ENCODE results near the gene MEIOSIN.
A peak's percentile ranks its signal among the peaks of the same experiment; 100 is the strongest.

Gene MEIOSIN

DNA sequence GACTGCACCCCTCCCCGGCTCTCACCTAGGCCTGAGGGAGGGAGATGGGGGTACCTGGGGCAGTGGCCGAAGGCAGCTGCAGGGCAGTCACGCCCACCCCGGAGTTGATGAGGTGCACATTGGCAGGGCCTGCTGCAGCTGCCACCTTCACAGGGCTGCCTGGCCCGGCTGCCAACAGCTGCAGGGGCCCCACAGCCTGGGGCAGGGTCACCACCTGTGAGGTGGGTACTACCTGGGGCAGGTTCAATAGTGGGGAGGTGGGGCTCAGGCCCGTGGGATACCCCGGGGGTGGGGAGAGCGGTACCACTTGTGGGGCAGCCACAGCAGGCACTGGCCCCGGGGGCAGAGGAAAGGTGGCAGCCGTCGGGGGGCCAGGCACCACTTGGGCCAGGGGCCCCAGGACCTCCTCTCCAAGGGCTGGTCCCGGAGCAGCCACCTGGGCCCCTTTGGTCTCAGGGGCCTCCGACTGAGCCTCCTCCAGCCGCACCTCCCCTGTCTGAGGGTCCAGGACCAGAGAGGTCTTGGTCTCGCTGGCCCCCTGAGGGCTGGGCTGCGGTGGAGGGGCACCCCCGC is 33.1 kb downstream of the MEIOSIN start:
- no peak for FAIRE-seq

DNA sequence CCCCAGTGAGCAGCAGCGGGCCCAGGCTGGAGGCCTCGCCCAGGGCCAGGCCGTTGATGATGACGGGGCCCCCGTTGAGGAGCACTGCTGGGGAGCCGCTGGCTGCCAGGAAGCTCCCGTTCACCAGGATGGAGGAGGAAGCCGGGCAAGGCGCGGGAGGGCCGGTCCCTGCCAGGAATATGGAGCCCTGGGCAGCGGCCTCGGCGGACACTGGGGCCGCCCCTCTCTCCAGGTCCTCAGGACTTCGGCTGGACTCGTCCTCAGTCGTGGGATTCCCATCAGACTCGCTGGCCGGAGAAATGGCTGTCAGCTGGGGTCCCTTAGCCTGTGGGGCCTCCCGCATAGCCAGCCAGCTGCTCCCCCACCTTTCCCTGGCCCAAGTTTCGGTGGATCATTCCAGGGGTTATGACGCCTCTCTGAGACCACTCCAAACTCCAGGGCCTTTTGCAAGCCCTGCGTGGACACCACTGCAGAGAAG is 33.7 kb downstream of the MEIOSIN start:
- FAIRE-seq, result no peak

DNA sequence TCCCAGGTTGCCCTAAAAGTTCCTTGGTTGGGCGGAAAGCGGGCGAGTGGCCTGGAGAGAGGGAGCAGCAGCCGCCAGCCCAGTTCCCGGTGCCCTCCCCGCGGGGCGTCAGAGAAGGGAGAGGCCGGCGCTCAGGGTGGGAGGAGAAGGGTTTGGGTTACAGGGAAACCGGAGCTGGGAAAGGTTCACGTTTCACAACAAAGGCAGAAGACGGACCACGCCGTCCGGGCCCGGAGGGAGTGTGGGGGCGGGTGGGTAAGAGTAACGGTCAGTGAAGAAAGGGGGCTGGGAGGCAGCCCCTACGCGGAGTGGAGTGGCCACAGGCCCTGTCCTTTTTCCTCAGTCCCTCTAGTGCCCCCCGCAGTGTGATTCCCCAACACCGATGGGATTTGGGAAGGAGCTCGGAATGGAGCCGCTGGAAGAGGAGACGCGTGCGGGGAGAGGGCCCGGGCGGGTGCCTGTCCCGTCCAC is 34.2 kb downstream of the MEIOSIN start:
- FAIRE-seq, result no peak

DNA sequence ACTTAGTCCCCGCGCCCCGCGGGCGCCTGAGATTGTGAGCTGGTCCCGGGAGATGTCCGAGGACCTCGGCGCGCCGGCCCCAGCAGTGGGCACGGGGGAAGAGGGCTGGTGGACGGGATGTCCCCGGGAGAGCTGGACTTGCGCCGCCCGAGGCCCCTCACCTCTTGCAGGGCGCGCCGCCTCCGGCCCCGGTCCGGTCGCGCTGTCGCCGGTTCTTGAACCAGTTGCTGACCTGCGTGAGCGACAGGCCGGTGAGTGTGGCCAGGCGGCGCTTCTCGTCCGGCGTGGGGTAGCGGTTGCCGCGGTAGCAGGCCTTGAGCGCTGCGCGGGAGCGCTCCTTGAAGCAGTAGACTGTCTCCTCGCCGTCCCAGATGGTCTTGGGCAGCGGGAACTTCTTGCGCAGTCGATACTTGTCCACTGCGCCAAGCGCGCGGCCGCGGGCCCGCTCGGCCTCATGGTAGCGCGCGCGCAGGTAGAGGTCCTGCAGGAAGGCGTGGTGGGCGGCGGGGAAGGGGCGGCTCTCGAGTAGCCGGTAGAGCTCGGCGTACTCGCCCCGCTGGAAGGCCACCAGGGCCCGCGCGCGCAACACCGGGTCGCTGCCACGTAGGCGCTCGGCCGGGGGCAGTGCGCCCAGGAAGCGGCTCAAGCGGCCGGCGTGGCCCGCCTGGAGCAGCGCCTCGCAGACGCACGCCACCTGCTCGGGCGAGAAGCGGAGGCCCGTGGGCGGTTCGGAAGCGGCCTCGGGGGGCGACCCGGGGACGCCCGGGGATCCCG is 34.8 kb downstream of the MEIOSIN start:
- FAIRE-seq, result no peak

DNA sequence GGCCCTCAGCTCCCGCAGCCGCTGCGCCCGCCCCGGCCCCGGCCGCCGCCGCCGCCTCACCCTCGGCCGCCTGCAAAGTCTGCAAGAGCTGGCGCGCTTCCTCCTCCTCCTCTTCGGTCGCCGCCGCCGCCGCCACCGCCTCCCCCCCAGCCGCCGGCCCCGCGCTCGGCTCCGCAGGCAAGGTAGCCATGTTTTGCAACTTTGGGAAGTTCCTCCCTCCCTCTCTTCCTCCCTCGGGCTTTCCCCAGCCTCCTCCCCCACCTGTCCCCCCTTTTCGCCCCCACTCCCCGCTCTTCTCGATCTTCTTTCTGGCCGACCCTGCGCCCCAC is 35.4 kb downstream of the MEIOSIN start:
- no peak for FAIRE-seq

DNA sequence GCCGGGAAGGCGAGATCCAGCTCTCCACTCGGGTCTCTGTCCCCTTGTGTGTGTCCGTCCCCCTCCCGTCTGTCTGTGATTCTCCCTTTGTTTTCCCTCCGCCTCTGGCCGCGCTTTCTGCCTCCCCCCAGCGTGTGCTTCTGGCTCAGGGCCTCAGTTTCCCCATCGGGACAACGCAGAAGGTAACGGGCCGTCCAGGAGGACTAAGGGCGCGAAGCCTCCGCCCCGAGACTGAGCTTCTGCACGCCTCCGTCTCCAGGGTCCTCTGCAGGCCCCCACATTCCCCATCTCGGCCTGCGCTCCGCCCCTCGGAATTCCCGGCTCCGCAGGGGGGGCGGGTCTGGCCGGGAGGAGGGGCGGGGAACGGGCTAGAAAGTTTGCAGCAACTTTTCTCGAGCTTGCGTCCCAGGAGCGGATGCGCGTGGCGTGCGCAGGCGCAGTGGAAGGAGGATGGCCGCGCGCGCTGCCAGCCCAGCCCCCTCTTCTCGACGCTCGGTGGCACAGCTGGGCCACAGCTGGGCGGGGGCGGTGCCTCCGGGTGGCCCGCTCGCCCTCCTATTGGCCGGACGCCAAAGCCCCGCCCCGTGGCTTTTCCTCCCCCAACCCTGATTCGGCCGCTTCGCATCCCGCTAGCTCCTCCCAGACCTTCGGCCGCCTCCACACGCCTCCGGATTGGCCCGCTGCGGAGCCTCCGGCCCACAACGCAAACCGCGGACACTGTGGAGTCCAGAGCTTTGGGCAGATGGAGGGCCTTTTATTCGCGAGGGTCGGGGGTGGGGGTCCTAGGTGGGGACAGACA is 35.9 kb downstream of the MEIOSIN start, which contains the start of gene SIX5:
Gene SIX5, minus strand, starts transcription at position 269 of the 799 bp plus-strand sequence. CDS start 408 bp downstream, outside the sequence.
- peak; percentile 33 for FAIRE-seq

DNA sequence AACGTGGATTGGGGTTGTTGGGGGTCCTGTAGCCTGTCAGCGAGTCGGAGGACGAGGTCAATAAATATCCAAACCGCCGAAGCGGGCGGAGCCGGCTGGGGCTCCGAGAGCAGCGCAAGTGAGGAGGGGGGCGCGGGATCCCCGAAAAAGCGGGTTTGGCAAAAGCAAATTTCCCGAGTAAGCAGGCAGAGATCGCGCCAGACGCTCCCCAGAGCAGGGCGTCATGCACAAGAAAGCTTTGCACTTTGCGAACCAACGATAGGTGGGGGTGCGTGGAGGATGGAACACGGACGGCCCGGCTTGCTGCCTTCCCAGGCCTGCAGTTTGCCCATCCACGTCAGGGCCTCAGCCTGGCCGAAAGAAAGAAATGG is 36.6 kb downstream of the MEIOSIN start:
- no peak for FAIRE-seq

DNA sequence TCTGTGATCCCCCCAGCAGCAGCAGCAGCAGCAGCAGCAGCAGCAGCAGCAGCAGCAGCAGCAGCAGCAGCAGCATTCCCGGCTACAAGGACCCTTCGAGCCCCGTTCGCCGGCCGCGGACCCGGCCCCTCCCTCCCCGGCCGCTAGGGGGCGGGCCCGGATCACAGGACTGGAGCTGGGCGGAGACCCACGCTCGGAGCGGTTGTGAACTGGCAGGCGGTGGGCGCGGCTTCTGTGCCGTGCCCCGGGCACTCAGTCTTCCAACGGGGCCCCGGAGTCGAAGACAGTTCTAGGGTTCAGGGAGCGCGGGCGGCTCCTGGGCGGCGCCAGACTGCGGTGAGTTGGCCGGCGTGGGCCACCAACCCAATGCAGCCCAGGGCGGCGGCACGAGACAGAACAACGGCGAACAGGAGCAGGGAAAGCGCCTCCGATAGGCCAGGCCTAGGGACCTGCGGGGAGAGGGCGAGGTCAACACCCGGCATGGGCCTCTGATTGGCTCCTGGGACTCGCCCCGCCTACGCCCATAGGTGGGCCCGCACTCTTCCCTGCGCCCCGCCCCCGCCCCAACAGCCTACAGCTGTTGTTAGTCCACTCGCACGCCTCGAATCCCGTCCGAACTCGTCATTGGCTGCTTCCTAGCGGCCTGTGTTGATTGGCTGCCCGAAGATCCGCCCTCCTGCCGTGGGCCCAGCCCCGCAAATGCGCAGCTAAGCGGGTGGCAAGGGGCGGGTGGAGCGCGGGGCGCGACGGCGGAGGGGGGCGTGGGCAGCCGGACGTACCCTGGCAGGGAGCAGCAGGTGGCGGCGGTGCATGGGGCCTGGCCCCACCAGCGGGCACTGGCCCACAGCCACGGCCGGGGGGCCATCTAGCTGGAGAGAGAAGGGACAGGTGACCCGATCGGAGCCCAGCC is 37.2 kb downstream of the MEIOSIN start:
- FAIRE-seq, result no peak

DNA sequence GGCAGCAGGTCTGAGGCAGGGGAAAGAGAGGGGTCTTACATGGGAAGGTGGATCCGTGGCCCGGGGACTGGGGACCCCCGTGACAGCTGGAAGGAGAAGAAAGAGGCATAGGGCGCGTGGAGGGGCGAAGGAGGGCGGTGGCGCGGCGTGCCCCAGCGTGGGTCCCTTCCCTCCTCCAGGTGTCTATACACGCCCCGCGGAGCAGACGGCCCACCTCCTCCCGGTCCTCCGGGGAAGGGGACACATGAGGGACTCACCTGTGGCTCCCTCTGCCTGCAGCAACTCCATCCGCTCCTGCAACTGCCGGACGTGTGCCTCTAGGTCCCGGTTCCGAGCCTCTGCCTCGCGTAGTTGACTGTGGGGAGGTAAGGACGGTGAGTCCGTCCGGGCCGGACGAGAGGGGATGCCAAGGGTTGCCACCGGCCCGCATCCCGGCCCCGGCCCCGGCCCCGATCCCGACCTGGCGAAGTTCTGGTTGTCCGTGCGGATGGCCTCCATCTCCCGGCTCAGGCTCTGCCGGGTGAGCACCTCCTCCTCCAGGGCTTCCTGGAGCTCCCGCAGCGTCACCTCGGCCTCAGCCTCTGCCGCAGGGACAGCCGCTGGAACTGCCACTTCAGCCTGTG is 38.2 kb downstream of the MEIOSIN start:
- no peak for FAIRE-seq

DNA sequence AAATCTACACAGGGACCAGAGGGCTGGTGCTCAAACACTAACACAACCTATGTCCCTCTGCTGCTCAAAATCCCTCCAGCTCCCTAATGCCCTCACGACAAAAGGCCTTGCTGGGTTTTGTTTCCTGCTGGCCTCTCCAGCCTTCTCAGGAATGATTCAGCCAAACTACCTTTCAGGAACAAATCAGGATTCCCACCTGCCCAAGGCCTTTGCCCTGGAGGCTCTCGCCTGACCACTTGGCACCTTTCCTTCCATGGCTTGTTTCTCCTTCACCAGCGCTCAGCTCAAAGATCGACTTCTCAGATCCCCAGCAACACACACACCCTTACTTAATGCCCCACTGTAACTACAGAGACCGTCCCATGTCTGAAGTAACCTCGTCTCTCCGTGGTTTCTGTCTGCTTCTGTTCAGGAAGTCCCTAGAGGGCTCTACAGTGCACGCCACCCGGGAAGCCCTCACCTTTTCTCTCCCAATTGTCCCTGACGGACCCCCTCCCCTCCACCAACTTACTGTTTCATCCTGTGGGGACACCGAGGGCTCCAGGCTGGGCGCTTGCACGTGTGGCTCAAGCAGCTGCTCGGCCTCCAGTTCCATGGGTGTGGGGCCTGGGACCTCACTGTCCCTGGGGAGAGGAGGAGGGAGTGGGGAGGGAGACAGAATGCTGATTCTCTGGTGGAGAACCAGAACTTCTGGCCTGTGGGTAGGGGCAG is 39.0 kb downstream of the MEIOSIN start:
- no peak for FAIRE-seq

DNA sequence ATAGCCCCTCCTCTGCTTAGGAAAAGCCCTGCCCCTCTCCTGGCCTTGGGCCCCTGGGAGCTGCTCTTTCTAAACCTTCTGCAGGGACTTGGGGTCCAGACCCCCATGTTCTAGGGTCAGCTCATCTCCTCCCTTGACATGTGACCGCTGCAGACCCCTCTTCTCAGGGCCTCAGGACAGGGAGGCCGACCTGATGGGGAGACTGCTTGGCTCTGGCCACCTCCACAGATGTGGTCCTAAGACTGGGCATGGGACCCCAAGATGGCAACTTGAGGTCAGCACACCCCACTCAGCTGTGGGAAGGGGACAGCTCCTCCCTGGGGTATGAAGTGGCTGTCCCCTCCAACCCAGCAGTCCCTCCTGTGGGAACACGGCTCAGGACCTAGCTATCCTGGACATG is 39.7 kb downstream of the MEIOSIN start:
- FAIRE-seq, result no peak

DNA sequence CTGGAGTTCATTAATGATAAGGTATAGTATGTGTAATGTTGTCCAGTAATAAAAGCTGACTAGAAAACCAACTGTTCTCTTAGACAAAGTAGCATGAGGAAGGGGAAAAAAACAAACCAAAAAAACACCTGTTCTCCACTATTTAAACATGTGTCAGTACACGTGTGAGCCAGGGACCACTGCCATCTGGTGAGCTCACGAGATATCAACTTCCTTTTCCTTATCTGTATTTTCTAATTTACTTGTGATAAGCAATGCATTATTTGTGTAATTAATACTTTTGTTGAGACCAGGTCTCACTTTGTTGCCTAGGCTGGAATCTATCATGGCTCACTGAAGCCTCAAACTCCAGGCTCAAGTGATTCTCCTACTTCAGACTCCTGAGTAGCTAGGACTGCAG is 40.1 kb downstream of the MEIOSIN start:
- FAIRE-seq, result no peak

DNA sequence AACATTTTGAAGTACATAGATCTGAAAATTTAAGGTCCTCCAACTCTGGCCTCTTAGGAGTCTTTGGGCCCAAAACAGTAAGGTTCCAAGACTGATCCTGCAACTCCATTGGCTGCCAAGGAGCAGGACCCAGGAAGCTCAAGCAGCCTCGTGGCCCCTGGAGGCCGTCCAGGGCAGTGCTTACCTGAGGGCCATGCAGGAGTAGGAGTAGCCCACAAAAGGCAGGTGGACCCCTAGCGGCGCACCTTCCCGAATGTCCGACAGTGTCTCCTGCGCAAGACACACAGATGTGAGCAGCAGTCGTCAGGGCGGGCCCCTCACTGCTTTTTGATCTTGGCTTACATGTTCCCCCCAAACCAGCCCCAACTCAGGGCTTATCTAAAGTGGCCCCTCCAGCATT is 41.5 kb downstream of the MEIOSIN start:
- no peak for FAIRE-seq

DNA sequence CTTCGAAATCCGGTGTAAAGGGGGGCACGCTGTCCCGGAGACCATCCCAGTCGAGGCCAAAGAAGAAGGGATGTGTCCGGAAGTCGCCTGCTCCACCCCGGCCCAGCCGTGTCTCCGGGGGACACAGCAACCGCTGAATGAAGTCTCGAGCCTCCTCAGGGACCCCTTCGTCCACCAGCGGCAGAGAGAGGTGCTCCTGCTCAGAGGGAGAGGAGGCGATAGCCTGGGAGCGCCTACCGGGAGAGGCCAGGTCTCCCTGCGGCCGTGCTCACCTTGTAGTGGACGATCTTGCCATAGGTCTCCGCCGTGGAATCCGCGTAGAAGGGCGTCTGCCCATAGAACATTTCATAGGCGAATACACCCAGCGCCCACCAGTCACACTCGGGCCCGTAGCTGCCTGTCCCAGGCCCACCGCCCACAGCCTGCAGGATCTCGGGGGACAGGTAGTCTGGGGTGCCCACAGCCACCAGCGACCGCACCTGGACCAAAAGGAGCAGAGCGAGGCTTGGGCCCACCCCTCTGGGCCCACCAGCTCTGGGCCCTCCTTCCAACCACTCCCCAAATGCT is 44.2 kb downstream of the MEIOSIN start:
- FAIRE-seq, result no peak

DNA sequence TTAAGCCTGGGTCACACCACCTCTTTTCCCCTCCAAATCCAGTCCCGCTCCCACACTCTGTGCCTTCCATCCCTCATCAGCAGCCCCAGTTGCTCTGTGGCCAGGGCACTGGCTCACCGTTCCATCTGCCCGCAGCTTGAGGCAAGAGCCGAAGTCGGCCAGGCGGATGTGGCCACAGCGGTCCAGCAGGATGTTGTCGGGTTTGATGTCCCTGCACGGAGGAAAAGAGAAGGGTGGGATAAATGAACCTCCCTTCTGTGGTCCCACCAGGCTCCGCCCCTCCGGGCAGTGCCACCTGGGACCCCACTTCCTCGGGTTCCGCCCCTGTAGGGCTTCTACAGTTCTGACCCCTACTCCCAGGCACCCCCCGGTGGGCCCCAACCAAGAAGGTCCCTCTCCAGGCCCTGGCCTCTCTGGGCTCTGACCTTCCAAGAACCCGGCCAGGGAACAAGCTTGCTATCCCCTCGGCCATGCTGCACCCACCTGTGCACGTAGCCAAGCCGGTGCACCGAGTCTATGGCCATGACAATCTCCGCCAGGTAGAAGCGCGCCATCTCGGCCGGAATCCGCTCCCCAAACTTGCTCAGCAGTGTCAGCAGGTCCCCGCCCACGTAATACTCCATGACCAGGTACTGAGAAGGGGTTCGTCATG is 44.9 kb downstream of the MEIOSIN start:
- FAIRE-seq, result no peak

DNA sequence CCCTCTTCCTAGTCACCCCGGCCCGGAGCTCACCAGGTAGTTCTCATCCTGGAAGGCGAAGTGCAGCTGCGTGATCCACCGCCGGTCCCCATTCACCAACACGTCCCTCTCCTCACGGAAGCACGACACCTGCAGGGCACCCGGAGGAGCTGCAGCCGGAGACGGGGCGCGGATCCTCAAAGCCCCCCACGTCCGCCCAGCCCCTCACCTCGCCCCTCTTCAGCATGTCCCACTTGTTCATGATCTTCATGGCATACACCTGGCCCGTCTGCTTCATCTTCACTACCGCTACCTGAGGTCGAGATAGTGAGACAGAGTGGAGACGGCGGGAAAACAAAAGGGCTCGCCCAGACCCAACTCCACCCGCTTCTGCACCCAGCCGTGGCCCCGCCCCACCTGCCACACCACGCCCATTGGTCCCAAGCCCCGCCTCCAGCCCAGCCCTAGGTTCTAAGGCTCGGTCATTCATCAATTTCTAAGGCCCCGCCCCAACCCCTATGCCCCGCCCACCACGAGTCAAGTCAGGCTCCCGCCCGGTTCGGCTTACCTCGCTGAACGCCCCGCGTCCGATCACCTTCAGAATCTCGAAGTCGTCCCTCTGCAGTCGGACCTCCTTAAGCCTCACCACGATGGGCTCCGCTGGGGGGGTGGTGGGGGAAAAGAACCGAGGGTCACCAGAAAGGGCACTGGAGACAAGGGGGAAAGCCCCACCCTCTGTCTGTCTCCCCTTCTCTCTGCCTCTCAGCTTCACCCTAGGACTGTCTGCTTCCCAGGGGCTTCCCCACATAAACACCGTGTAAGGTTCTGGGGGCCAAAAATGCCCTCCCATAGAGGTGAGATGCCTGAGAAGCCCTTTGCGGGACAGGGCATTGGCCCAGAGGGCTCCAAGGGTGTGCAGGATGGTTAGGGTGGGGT is 46.2 kb downstream of the MEIOSIN start:
- FAIRE-seq, result no peak

DNA sequence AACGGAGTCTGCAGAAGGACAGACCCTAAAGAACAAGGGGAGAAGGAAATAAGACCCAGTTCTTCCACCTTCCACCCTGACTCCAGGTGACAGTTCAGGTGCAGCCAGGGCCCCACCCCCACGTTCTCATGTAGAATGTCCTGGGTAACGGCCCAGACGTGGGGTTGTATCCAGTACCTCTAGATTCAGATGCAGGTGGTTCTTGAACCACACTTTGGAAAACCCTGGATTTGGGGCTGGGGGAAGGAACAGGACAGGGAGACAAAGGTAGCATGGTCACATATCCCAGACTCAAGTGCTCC is 46.9 kb downstream of the MEIOSIN start:
- no peak for FAIRE-seq

DNA sequence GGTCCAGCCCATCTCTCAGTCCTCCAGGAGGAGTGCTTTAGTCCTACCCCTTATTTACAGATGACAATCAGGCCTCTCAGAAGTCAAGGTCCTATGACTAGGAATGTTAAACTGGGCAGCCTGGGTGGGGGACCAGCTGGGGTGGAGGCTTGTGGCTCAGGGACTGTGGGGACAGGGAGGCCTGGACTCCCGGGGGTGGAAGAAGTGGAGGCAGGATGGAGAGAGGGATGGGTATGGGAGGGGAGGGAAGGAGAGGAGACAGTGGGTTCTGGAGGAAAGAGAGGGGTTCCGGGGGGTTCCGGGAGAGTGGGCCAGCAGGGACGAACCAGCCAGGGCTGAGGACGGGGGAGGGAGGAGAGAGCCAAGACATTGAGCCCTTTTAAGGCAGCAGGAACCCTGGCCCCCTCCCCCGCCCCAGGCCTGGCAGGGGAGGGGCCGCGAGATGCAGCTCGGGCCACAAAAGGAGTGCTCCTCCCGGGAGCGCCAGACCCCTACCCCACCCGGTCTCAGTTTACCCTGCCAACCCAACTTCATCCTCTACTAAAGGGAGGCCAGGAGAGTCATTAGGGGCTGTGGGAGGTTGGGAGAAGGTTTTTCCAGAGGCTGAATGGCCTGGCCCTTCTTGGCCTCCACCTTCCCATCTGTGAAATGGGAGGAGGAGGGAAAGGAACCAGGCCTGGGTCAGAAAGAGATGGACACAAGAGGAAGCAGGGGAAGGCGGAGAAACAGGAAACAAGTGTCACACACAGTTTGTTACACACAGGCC is 47.4 kb downstream of the MEIOSIN start:
- FAIRE-seq, result no peak

All from colon (tissue), 2 donors.